ENCODE measurements around the gene KRT8. TPM values are rescaled to one million over a fixed set of nuclear protein-coding genes. Genes with fewer than 3 reads are reported as not detected.

The KRT8 gene
- total and polyA plus RNA-seq, 2 of the 13 experiments (the other 11 are each of a cell fraction or from before 2014, with no cell fraction given) = 498 to 718 TPM

GRCh38 chr12:52949413-52950331, 44.8 kb upstream of the KRT8 start (continued):
- 0 out of 2 replicates have a peak, but pooled peaks have one; percentile 26 for TF ChIP-seq ZBTB25 (CRISPR knock-in tag; IDR thresholded peaks at IDR 0.05)
- TF ChIP-seq ZNF317 (CRISPR knock-in tag; IDR thresholded peaks at IDR 0.05) = no peak
- peak; percentile 47; the same call in 1 of the 2 replicates for TF ChIP-seq YEATS4 (CRISPR knock-in tag; IDR thresholded peaks at IDR 0.05; ENCODE audit: borderline replicate concordance)
- no peak; the same call in 1 of the 2 replicates for TF ChIP-seq EED (CRISPR knock-in tag; IDR thresholded peaks at IDR 0.05)
- TF ChIP-seq ZBTB44 (CRISPR knock-in tag; IDR thresholded peaks at IDR 0.05) = no peak
- 0 out of 2 replicates have a peak, but pooled peaks have one; percentile 35 for TF ChIP-seq ZBTB7A (CRISPR knock-in tag; IDR thresholded peaks at IDR 0.05)
- peak in 1 of 2 experiments; percentile 90; a peak in 2 of 4 replicates for TF ChIP-seq EP300 (IDR thresholded peaks at IDR 0.05; ENCODE audit: low read depth in 2 of 2, low read length in 2 of 2)
- no peak; the same call in 1 of the 2 replicates for TF ChIP-seq EP300 (CRISPR knock-in tag; IDR thresholded peaks at IDR 0.05; ENCODE audit: borderline replicate concordance)
- no peak; the same call in 1 of the 2 replicates for TF ChIP-seq ZSCAN31 (CRISPR knock-in tag; IDR thresholded peaks at IDR 0.05; ENCODE audit: low read depth)
- peak; percentile 16; the same call in 1 of the 2 replicates for TF ChIP-seq ZNF605 (CRISPR knock-in tag; IDR thresholded peaks at IDR 0.05)
- peak; percentile 71 for TF ChIP-seq BCL6 (CRISPR knock-in tag; IDR thresholded peaks at IDR 0.05)
- TF ChIP-seq TOE1 (CRISPR knock-in tag; IDR thresholded peaks at IDR 0.05) = no peak
- no peak; the same call in 1 of the 2 replicates for TF ChIP-seq ZNF446 (CRISPR knock-in tag; IDR thresholded peaks at IDR 0.05)
- peak; percentile 54; the same call in 1 of the 2 replicates for TF ChIP-seq FOXJ3 (CRISPR knock-in tag; IDR thresholded peaks at IDR 0.05; ENCODE audit: borderline replicate concordance)
- TF ChIP-seq ZNF556 (CRISPR knock-in tag; IDR thresholded peaks at IDR 0.05; ENCODE audit: borderline replicate concordance) = peak; percentile 50; the same call in 1 of the 2 replicates
- peak; percentile 93; the same call in 1 of the 2 replicates for TF ChIP-seq ARID2 (CRISPR knock-in tag; IDR thresholded peaks at IDR 0.05; ENCODE audit: borderline replicate concordance)
- TF ChIP-seq ZNF746 (CRISPR knock-in tag; IDR thresholded peaks at IDR 0.05) = peak; percentile 63; the same call in 1 of the 2 replicates
- peak; percentile 81 for TF ChIP-seq RAD21 (CRISPR knock-in tag; IDR thresholded peaks at IDR 0.05)
- TF ChIP-seq FOXA3 (CRISPR knock-in tag; IDR thresholded peaks at IDR 0.05) = peak; percentile 97
- peak; percentile 61 for TF ChIP-seq TMF1 (CRISPR knock-in tag; IDR thresholded peaks at IDR 0.05; ENCODE audit: low read depth)
- peak; percentile 18; the same call in 1 of the 2 replicates for TF ChIP-seq AHR (CRISPR knock-in tag; IDR thresholded peaks at IDR 0.05)
- peak; percentile 52 for TF ChIP-seq ZNF788 (CRISPR knock-in tag; IDR thresholded peaks at IDR 0.05; ENCODE audit: borderline replicate concordance)
